Measurements from ENCODE around the gene ATAT1.

DNA sequence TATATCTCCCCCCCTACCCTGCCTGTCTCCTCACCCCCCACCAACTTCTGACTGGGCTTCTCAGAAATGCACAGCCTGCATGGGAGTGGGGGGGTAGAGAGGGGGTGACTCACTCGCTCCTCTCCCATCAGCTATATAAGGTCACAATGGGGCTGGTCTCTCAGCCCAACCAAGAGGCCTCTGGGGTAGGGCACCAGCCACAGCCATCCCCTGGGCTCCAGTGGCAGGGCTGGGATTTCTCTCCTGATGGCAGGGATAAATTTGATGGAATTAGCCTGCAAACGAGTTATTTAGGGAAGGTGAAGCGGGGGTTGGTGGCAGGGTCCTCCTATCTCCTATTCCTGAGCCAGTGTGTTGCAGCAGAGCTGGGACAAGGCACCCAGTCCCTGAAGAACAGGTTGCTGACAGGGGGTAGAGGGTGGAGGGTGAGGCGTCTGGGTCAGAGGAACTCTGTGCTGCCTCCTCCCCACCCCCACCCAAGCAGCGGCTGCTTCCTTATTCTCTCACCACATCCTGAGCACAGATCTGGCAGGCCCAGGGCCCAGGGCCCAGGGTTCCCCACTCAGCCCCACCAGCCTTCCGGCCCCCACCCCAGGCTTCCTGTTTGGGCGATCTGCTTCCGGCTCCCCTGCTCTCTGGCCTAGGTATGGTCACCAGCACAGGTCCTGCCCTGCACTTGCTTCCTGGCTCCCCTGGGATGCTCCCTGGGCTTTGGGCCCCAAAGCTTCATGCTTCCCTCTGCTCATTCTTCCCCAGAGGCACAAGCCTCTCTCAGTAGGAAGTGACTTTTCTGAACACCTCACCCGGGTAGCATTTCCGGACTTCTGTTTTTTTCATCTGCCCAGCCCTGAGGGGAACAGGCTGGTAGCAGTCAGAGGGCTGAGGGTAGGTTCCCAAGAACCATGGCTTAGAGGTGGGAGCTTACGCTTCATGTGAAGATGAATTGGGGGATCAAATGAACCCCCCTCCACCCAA is 55.8 kb downstream of the ATAT1 start:
- TF ChIP-seq CTCF (conservative IDR thresholded peaks at IDR 0.05): no peak
- no peak for TF ChIP-seq EZH2 (IDR thresholded peaks at IDR 0.05; ENCODE audit: low read depth)
